Inflammatory macrophage (primary cell): ENCODE data around the gene CDC73.
"Not testable (repeated sequence)": the region's sequence is repeated elsewhere in the genome, so short reads cannot be mapped to it uniquely, and the experiment has no call there.

Source experiments
- DNase-seq, 2 donors: peaks; one replicate each; pipeline ENCODE4 v3.0.0-alpha.2; 2020 to 2022

The CDC73 gene

DNA sequence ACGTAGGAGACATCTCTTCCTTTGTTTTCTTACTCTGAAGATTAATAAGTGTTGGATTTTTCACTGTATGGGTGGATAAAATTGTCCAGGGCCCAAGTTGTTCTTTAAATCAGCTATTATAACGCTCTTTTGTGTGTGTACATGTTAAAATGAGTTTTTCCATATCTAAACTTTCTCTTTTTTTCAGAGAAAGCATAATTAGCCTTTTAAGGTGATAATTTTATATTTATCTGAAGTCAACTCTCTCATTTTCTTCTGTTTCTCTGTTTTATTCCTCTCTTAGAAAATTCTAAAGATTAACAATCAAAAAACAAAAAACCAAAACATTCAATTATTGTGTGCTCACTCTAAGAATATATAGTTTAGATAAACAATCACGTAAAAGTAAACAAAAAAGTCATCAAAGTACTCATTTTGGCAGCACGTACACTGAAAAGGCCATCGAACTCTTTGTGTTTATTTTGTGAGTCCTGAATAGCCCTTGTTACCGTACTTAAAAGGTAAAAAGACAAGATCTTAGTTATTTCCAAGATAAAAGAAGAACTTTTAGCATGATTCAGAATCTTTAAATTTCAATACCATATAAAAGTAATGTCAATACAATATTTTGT, 7.2 kb upstream of the CDC73 start:
- no peak for DNase-seq

DNA sequence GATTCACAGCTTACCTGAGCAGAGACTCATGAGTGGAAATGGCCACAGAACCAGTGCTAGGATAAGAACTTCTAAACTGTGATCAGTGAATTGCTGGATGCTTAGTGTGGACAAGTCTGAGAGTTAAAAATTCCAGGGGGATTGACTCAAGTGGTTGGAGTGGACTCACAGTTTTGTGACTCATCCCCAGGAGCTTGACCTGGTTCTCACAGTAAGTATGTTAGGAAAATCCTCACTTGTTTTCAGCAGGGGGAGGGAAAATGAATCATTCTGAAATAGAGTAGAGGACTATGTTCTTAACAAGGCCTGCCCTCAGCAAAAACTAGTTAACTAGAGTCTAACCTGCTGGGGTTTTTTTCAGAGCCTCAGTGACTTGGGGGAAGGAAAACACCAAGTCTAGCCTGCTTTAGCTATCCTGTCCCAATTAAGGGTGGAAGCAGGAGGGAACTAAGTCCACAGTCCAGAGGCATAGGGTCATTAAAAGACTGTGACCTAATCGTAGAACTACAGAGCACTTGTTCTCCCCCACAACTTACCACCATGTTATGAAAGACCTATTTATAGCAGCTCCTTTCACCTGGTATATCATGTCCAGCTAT, 6.1 kb upstream of the CDC73 start:
- DNase-seq = no peak

DNA sequence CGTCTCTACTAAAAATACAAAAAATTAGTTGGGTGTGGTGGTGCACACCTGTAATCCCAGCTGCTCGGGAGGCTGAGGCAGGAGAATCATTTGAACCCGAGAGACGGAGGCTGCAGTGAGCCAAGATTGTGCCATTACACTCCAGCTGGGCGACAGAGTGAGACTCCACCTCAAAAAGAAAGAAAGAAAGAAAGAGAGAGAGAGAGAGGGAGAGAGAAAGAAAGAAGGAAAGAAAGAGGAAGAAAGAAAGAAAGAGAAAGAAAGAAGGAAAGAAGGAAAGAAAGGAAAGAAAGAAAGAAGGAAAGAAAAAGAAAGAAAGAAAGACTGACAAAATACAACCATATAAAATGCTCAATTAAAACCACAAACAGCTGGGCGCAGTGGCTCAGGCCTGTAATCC, 4.7 kb upstream of the CDC73 start:
- DNase-seq = not testable (repeated sequence)

DNA sequence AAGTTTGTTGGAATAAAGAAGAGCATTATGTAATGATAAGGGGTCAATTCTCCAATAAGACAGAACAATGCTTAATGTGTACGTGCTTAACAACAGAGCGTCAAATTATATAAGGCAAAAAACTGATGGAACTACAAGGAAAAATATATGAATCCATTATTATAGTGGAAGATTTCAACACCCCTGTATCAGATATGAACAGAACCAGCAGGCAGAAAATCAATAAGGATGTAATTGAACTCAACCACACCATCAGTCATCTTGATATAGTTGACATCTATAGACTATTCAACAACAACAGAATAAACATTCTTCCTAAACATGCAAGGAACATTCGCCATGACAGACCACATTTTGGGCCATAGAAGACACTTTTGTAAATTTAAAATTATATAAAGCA, 3.6 kb upstream of the CDC73 start:
- no peak for DNase-seq

DNA sequence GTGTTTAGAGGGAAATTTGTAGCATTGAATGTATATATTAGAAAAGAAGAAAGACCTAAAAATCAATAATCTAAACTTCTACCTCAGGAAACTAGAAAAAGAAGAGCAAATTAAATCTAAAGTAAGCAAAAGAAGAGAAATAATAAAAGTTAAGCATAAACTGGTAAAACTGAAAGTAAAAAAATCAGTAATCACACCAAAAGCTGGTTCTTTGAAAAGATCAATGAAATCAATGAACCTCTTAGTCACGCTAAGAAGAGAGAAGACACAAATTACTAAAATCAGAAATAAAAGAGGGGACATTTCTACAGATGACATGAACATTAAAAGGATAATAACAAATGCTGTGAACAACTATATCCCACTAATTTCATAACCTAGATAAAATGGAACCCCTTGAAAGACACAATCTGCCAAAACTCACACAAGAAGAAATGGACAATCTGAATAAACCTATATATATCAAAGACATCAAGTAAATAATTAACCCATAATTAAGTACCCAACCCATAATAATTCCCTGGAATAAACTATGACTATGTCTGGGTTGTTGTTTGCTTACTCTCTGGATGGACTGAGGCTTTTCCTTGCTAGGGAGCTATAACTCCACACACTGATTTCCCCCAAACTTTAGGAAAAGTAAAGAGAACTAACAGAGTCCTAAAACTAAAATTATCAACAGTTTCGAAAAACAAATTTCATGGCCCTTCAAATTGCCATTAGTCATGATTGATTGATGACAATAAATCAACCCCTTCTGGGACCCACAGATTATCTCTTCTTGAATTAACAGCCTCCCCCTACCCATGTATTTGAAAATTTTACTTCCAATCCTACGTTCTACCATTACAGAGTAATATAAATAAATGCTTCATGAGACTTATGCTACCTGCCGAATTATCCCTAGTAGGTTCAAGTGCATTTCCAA, 2.8 kb upstream of the CDC73 start:
- no peak for DNase-seq

GRCh38 chr1:193120604-193121166, 1.1 kb upstream of the CDC73 start:
- DNase-seq = no peak

DNA sequence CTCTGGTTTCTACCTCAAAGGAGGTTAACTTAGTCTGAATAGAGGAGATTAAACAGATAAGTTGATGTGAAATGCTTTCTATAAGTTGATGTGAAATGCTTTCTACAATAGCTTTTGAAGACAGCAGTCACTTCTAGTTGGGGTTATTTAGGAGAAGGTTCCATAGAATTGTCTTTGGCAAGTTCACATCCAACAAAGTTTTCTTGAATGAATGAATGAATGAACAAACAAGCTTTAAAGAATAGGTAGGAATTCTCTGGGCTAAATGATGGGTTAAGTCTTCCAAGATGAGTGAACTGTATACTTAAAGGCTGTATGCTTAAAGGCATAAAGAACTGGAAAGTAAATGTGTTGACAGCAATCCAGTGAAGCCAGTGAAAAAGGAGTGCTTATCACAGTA, 1.9 kb downstream of the CDC73 start:
- no peak for DNase-seq

DNA sequence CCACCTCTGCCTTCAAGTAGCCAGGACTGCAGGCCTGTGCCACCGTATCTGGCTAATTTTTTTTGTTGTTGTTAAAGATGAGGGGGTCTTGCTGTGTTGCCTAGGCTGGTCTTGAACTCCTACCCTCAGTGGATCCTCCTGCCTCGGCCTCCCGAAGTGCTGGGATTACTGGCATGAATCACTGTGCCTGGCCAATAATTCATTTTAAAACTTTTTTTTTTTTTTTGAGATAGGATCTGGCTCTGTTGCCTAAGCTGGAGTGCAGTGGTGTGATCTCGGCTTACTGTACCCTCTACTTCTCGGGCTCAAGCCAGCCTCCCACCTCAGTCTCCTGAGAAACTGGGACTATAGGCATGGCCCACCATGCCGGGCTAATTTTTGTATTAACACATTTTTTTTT, 3.5 kb downstream of the CDC73 start:
- no peak for DNase-seq

GRCh38 chr1:193131266-193131860, 9.5 kb downstream of the CDC73 start:
- no peak for DNase-seq

DNA sequence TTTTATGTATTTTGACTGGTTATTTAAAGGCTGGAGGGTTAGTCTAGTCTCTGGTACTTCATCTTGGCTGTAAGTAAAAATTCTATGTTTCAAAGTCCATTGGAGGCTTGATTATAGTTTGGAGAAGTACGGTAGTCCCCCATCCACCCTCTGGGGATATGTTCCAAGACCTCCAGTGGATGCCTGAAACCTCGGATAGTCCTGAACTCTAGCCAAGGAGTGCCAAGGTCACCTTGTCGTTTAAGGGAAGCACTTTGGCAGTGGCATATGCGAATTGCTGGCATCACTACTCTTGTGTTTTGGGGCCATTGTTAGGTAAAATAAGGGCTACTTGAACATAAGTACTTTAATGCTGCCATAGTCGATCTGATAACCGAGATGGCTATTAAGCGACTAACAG, 18.4 kb downstream of the CDC73 start:
- no peak for DNase-seq

DNA sequence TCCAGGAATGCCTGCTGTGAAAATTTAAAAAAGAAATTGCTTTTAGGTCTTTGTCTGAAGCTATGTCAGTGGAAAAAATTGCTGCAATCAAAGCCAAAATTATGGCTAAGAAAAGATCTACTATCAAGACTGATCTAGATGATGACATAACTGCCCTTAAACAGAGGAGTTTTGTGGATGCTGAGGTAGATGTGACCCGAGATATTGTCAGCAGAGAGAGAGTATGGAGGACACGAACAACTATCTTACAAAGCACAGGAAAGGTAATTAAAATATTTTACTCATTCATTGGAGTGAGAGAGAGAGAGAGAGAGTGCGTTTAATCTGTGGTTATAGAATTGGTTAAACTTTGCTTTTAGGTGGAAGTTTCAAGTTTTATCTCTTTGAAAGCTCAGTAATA, 20.0 kb downstream of the CDC73 start:
- DNase-seq = no peak

DNA sequence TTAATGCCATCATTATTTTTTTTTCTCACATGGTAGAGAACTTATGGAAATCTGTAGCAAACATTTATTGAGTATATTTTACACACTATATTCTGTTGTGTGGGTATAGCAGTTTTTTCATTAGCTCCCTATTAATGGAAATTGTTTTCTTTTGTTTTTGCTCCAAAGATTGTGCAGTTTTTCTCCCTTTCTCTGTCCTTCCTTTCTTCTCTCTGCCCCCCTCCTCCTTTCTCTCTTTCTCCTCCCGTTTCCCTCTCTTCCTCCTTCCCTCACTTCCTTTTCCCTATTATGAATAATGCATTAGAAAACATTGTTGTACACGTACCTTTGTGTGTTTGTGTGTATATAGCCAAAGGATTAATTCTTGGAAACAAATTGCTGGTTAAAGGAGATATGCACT, 20.6 kb downstream of the CDC73 start:
- DNase-seq = no peak

GRCh38 chr1:193143285-193143684, 21.5 kb downstream of the CDC73 start:
- no peak for DNase-seq

DNA sequence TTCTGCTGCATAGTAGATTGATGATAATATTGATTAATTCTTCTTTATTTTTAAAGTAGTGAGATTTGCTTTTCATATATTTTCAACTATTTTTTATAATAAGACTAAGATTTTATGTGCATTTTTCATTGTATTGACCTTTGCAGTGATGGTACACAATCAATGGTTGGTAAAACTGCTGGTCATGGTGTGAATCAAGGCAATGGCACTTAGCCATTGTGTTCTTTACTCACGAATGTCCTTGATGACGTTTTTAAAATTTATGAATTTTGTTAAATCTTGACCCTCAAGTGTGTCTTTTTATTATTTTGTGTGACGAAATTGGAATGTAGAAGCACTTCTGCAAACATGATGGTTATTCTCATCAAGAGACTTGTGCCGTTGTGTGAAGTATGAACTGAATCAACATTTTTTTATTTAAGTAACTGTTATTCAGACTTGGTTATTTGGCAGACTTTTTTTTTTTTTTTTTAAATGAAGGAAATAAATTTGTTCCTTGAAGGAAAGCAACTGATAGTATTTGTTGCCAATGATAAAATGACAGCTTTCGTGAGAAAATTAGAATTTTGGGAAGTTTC, 22.6 kb downstream of the CDC73 start:
- no peak for DNase-seq

DNA sequence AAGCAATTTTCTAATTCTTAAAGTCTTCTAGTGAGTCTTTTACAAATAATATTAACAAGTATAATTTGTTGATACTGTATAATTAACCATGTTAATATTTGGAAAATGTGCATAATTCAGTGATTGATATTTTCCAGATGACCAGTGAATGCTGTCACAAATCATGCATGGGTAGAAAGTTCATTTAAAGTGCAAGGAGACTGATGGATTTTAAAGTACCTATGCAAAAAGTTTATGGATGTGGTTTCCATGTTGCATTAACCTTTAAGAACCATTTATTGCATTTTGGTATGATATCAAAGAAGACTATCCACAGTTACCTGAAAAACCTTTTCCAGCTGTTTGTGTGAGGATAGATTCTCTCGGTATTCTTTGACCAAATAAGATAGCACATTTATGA, 23.2 kb downstream of the CDC73 start:
- DNase-seq = no peak

DNA sequence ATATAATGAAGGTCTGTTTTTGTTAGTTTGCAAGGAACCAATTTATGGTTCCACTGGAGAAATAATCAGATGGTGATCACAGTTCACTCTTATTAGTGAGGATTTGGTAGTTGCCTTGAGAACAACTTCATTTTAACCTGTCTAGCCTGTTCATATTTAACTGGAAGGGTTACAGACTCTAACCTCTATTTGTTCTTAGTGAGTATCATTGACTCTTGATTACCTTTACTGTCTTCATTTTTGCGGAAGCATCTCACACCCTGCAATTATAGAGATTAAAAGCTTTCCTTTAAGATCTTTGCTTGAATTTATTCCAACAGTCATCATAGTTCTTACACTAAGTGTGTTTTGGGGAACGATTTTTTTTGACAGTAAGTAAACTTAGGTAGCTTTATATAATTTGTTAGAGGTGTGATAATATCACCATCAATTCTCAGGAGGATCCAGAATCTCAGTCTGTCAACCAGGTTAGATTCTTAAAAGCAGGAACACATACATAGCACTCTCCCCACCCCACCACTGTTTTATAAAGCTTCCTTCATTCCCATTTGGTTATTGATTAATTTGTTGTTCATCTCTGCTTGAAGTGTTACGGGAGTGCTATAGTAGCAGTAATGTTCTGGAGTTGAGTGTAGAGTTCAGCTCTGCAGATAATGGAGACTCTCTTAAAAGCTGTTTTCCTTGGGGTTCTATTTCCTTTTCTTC, 34.4 kb downstream of the CDC73 start:
- DNase-seq = no peak

DNA sequence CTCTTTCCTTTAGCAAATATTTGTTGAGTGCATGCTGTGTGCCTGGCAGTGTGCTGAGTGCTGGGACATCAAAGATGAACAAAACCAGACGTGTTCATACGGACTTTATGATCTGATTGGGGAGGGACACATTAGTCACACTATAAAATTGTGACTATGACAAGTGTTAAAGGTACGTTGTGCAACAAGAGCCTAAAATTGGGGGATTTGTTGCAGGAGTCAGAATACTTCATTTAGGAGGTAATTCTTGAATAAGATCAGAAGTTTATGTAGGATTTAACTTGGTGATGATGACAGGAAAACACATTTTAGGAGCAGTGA, 35.0 kb downstream of the CDC73 start:
- no peak for DNase-seq

GRCh38 chr1:193157360-193157759, 35.5 kb downstream of the CDC73 start:
- DNase-seq = no peak

DNA sequence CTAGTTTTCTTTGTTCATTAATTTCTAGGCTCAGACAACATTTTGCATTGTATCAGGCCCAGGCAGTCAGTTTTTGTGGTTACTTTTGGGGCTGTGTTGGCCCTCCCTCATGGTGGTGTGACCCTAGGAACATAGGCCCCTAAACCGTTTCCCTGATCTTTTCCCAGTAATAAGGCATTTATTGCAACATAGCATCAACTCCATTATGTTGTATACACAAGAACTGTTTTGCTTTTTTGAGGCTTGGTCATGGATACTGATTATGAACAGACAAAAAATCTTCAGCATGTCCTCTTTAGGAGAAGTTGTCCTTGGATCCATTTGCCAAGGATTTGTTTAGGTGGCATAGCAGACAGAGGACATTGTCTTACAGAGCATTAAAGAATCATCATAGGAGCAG, 54.3 kb downstream of the CDC73 start:
- no peak for DNase-seq

- DNase-seq = no peak
Measured at GRCh38 chr1:193176788-193177187, 55.0 kb downstream of the CDC73 start.

GRCh38 chr1:193179094-193179493, 57.3 kb downstream of the CDC73 start:
- DNase-seq = no peak

DNA sequence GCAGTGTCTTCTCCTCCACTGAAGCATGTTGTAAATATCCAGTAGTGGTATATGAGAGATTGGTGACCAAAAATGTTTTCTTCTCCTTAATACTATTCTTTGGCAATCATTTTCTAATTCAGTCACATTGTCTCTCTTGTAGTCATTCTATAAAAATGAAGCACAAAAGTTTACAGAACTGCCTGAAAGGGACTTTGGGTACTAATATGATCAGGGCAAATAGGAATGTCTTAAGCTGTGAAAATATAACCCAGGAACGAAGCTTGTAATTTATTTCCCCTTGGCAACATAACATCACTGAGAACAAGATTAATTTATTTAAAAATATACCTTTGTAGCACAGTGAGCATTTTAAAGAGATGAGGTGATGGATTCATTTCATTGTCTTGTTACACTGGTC, 59.7 kb downstream of the CDC73 start:
- DNase-seq = no peak
